ENCODE data around the gene NEK6.
"Not testable (repeated sequence)": the region's sequence is repeated elsewhere in the genome, so short reads cannot be mapped to it uniquely, and the experiment has no call there.

The NEK6 gene

DNA sequence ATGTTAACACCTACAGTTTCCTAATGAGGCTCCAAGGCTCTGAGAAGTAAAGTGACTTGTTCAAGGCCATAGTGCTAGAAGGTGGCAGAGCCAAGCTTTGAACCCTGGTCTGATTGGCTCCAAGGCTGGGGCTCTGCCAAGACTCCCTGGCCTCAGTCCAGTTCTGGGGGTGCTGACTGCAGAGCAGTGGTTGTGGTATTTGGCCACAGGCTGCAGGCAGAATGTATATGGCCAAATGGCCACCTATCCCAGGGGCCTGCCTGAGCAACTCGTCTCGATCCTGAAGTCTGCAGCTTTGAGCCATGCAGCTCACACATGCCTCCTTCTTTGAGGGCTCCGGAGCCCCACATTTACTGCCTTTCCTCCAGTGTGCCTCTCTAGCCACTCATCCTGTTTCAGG lies 9.7 kb upstream of the NEK6 start:
- no peaks in the 10 kb centered on the region for H3K36me3 ChIP-seq (ENCODE audit: insufficient read depth, low read length)
- no peaks in the 10 kb centered on the region for H3K9me3 ChIP-seq (ENCODE audit: control insufficient read depth, insufficient read depth, low read length)
- no peak overlapping the region for H3K9ac ChIP-seq (ENCODE audit: low read depth, low read length)
- peaks cover 9% of the 10 kb centered on the region for H3K4me1 ChIP-seq (ENCODE audit: insufficient read depth, low read length)

DNA sequence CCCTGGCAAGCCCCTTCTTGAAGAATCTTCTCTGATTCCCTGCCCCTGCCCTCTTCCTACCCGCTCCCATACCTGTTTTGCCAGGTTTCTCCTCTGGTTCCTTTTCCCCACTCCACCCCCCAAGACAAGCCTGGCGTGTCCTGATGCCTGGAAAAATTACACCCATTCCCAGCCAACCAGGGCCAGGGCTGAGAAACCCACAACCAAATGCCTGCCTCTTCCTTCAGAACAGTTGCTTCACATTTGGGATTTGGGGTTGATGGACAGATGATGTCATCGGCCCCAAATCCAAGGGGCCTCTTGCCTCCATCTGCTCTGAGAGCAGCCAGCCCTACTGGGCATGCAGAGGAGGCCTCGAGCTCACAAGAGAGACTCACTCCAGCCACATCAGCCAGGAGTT lies 8.8 kb upstream of the NEK6 start:
- Histone ChIP-seq H3K9me3 (ENCODE audit: control insufficient read depth, insufficient read depth, low read length) (no peaks in the 10 kb centered on the region), H3K9ac (ENCODE audit: low read depth, low read length) (no peak overlapping the region), H3K4me1 (ENCODE audit: insufficient read depth, low read length) (peaks cover 9% of the 10 kb centered on the region), H3K36me3 (ENCODE audit: insufficient read depth, low read length) (no peaks in the 10 kb centered on the region)

DNA sequence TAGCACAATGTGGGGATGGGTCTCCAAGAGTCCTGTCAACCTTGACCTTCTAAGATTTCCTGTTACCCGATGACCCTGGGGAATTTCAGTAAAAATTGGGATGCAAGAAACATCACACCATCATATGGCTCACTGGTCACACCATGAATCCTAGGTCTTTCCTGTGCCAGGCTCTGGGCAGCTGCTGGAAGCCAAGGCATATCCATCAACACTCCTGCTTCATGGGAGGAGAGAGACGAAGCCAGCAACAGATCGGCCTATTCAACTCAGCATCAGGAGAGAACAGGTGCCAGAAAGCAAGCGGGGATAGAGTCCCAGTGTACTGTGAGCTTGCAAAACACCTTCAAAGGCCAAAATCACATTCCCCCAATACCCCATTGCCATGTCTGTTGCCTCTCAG lies 6.5 kb upstream of the NEK6 start:
- H3K9me3 ChIP-seq (ENCODE audit: control insufficient read depth, insufficient read depth, low read length): no peaks in the 10 kb centered on the region
- no peaks in the 10 kb centered on the region for H3K36me3 ChIP-seq (ENCODE audit: insufficient read depth, low read length)
- H3K4me1 ChIP-seq (ENCODE audit: insufficient read depth, low read length): peaks cover 15% of the 10 kb centered on the region
- H3K9ac ChIP-seq (ENCODE audit: low read depth, low read length): no peak overlapping the region

DNA sequence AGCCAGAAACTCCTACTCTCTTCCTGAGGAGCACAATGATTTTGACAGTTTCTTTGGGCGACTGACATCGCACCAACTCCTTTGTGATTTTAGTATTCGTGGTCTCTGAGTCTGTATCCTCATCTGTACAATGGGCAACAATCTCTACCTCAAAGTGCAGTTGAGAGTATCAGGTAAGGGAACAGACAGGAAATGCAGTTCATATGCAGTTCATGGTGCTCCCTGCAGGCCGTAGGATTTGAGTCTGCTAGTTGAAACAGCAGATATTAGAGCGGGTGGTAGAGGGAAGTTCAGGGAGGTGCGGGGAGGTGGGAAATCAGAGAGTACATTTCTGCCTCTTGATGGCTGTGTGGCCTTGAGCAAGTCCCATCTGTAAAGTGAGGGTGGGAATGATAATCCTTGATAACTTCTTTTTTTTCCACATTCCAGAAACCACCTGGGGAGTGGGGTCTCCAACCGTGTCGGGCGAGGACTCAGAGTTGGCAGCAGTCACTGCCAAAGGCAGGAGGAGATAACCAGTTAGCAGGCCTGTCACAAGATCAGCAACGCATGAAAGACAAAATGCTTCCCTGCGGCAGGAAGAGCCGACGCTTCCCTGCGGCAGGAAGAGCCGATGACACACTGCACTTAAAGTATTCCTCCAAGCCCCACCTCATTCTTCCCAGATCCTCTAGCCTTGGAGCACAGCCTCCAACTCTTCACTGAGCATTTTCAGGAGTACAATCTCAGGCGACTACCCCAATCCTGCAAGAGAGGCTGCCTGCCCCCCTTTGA lies 6.0 kb upstream of the NEK6 start:
- H3K9ac ChIP-seq (ENCODE audit: low read depth, low read length): no peak overlapping the region
- peaks cover 17% of the 10 kb centered on the region for H3K4me1 ChIP-seq (ENCODE audit: insufficient read depth, low read length)
- no peaks in the 10 kb centered on the region for H3K9me3 ChIP-seq (ENCODE audit: control insufficient read depth, insufficient read depth, low read length)
- no peaks in the 10 kb centered on the region for H3K36me3 ChIP-seq (ENCODE audit: insufficient read depth, low read length)

DNA sequence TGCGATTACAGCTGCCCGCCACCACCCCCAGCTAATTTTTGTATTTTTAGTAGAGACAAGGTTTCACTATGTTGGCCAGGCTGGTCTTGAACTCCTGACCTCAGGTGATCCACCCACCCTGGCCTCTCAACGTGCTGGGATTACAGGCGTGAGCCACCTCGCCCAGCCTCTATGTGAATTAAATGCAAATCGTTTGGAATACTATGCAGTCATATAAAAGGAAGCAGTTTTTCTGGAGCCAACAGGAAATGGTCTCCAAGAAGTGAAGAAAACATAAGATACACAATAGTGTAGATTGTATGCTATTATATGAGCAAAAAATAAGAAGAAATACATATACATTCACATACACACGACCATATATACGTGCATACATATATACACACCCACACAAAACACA lies 4.9 kb upstream of the NEK6 start:
- peaks cover 19% of the 10 kb centered on the region for H3K4me1 ChIP-seq (ENCODE audit: insufficient read depth, low read length)
- H3K36me3 ChIP-seq (ENCODE audit: insufficient read depth, low read length); H3K9me3 ChIP-seq (ENCODE audit: control insufficient read depth, insufficient read depth, low read length); H3K9ac ChIP-seq (ENCODE audit: low read depth, low read length): not testable (repeated sequence)

DNA sequence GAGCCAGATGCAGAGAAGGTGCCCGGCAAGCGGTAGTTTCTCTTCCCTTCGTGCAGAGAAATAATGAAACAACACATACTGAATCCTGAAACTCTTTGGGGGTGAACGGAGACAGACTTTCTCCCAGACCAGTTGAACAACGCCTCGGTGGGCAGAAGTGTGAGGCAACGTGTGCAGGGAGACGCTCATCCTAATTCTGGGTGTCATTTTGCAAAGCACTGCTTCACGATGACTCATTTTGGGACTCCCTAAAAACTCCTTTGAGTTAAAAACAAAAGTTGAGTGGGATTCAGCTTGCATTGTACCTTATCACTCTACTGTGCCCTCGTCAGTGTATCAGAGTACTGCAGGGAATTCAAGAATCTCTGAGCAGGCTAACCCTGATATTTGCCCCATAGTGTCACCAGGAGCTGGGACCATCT lies 3.5 kb upstream of the NEK6 start:
- Histone ChIP-seq H3K36me3 (ENCODE audit: insufficient read depth, low read length) (no peaks in the 10 kb centered on the region), H3K4me1 (ENCODE audit: insufficient read depth, low read length) (peaks cover 19% of the 10 kb centered on the region), H3K9me3 (ENCODE audit: control insufficient read depth, insufficient read depth, low read length) (no peaks in the 10 kb centered on the region), H3K9ac (ENCODE audit: low read depth, low read length) (no peak overlapping the region)

DNA sequence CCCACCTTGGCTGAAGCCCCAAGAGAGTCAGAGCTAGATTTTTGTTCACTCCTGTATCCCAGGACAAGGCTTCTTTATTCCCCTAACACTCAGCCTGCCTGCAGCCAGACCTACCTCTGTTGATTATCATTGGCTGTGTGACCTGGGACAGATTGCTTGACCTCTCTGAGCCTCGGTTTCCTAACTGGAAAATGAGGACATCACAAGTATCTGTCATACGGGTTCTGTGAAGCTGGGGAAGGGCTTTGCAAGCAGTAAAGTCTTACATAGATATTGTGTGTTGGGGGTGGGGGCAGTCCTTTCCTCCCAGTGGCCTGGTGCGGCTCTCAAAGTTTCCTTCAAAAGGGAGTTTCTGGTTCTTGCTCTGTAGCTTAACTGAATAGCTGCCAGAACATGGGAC lies 2.5 kb upstream of the NEK6 start:
- no peaks in the 10 kb centered on the region for H3K9me3 ChIP-seq (ENCODE audit: control insufficient read depth, insufficient read depth, low read length)
- no peak overlapping the region for H3K9ac ChIP-seq (ENCODE audit: low read depth, low read length)
- H3K36me3 ChIP-seq (ENCODE audit: insufficient read depth, low read length): no peaks in the 10 kb centered on the region
- H3K4me1 ChIP-seq (ENCODE audit: insufficient read depth, low read length): peaks cover 25% of the 10 kb centered on the region

DNA sequence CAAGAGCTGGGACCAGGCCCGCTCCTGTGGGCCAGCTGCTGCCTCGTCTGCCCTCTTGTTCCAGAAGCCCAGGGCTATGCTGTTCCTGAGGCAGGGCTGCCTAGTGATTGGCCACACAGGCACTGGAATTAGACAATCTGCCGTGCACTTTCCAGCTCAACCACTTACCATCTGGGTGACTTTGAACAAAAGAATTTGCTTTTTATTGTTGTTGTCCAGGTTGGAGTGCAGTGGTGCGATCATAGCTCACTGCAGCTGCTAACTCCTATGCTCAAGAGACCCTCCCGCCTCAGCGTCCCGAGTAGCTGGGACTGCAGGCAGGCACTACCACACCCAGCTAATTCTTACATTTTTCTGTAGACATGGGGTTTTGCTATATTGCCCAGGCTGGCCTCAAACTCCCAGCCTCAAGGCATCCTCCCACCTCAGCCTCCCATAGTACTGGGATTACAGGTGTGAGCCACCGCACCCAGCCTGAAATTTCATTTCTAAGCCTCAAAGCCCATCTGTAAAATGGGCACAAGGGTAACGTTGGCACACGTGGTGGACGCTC lies 1.2 kb upstream of the NEK6 start:
- Histone ChIP-seq H3K36me3 (ENCODE audit: insufficient read depth, low read length) (no peaks in the 10 kb centered on the region), H3K9me3 (ENCODE audit: control insufficient read depth, insufficient read depth, low read length) (no peaks in the 10 kb centered on the region), H3K4me1 (ENCODE audit: insufficient read depth, low read length) (peaks cover 24% of the 10 kb centered on the region), H3K9ac (ENCODE audit: low read depth, low read length) (no peak overlapping the region)

DNA sequence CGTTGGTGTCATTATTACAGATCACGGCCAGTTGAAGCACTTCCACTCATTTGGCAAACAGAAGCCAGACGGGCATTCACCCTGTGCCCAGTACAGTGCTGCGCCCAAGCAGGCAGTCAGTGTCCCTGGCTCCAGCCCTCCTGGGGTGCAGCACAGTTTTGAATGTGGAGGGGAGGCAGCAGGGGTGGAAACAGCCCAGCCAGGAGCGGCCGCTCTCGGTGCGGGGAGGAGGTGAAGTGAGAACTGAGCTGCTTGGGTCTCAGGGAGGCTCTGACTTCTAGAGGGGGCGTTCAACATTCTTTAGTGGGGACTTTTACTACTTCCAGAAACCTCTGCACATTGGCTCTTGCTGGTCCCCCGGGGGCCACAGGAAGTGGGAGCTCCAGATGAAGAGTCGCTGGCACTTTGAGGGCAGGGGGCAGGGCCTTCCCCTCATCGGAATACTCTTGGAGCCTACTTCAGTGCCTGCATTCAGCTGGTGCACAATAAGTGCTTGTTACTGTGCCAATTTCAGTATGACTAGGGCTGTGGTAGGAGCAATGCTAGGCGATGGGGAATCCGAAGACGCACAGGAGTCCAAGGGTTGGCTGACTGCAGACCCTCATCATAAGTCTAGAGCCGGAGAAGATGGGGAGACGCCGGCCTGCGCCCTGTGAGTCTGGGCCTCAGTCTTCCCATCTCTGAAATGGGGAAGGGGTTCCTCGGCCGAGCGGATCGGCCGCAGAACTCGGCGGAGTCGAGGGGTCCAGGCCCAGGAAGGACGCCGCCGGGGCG lies 492 bp upstream of the NEK6 start:
- peak overlapping the region; percentile 35; the same call in 1 of the 2 replicates for H3K9ac ChIP-seq (ENCODE audit: low read depth, low read length)
- no peaks in the 10 kb centered on the region for H3K9me3 ChIP-seq (ENCODE audit: control insufficient read depth, insufficient read depth, low read length)
- peaks cover 27% of the 10 kb centered on the region for H3K4me1 ChIP-seq (ENCODE audit: insufficient read depth, low read length)
- no peaks in the 10 kb centered on the region for H3K36me3 ChIP-seq (ENCODE audit: insufficient read depth, low read length)

DNA sequence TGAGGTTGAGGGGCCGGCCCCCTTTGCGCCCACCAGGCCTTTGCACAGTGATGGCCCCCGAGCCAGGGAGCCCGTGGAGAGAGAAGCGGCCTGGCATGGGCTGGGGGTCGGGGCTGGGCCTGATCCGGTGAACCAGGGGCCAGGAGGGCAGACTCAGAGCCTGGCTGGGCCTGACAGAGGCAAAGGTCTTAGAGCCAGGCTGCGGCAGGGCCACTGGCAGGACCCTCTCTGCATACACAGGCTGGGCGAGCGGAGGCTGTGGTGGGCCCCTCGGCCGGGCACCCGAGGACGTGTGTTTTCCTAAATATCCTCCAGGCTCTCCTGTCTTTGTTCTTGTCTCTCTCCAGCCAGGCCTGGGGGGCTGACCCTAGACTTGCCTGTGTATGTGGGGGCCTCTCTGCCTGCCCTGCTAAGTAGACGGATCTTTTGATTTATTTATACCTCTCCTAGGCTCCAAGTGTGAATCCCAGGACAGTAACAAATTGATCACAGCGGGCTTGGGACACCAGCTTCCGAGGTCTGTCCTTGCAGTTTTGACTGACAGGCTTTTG lies 933 bp downstream of the NEK6 start:
- H3K4me1 ChIP-seq (ENCODE audit: insufficient read depth, low read length): peaks cover 41% of the 10 kb centered on the region
- H3K9ac ChIP-seq (ENCODE audit: low read depth, low read length): peak overlapping the region; percentile 85
- H3K36me3 ChIP-seq (ENCODE audit: insufficient read depth, low read length): no peaks in the 10 kb centered on the region; the same call in 1 of the 2 replicates

DNA sequence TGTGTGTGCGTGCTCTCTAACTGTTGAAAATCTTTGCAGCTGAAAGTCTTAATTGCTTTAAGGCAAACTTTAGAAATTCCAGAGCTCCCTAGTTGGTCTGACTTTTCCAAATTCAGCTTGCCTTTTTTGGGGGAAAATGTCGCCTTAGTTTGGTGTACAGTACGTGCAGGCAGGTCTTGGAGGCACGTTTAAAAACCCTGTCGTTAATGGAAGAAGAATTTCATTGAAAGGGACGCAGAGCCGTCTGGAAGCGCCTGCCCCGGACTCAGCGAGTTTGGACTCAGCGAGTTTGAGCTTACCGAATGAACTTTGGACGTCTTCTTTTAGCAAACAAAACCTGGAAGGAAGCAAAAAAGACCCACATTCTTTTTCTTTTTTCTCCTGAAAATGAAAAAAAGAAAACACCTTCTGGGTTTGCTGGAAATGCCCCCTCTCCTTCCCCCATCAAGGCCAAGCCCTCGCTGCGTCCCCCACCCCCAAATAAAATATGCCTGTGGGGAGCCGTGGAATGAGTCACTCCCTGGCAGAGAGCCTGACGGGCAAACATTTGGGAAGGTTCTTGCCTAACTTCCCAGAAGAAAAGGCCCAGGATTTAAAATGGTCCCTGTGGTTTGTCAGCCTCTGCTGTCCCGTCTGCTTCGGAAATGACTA lies 1.5 kb downstream of the NEK6 start:
- no peaks in the 10 kb centered on the region; the same call in 1 of the 2 replicates for H3K36me3 ChIP-seq (ENCODE audit: insufficient read depth, low read length)
- H3K9me3 ChIP-seq (ENCODE audit: control insufficient read depth, insufficient read depth, low read length): no peaks in the 10 kb centered on the region
- peaks cover 44% of the 10 kb centered on the region for H3K4me1 ChIP-seq (ENCODE audit: insufficient read depth, low read length)
- H3K9ac ChIP-seq (ENCODE audit: low read depth, low read length): peak overlapping the region; percentile 85

More for the DNA sequence above, 933 bp downstream of the NEK6 start:
- H3K9me3 ChIP-seq (ENCODE audit: control insufficient read depth, insufficient read depth, low read length): no peaks in the 10 kb centered on the region

DNA sequence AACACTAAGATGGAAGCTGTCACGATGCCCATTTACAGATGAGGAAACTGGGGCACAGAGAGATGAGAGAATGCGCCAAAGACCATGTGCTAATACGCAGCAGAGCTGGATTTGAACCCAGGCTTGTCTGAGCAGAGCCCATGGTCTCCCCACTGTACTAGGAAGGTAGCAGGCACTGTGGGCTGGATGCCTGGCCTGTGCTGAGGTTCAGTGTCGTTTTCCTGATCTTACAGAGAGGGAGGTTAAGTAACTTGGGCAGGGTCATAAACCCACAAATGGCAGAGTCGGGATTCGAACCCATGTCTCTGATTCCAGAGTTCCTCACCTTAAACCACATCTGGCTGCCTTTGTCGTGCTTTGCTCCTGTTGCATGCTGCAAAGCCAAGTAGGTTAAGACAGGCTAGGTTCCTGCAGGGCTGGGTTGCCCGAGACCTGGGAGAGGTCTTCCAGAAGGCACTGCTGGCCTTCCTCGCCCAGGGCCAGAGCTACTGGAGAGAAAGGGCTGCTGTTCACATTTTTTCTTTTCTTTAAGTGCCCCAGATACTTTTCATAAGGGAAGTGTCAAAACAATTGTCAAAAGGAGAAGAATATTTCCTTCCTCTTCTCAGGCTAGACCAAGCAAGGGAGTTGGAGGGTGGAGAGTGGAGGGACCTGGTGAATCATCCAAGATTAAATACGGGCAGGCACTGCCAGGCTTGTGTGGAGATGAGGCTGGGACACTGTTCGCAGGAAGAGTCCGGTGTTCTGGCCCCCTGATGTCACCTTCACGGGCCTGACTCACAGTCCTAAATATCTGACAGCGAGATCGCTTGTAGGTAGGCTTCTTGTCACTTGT lies 3.2 kb downstream of the NEK6 start:
- Histone ChIP-seq H3K36me3 (ENCODE audit: insufficient read depth, low read length) (no peaks in the 10 kb centered on the region; the same call in 1 of the 2 replicates), H3K4me1 (ENCODE audit: insufficient read depth, low read length) (peaks cover 42% of the 10 kb centered on the region), H3K9ac (ENCODE audit: low read depth, low read length) (no peak overlapping the region)

DNA sequence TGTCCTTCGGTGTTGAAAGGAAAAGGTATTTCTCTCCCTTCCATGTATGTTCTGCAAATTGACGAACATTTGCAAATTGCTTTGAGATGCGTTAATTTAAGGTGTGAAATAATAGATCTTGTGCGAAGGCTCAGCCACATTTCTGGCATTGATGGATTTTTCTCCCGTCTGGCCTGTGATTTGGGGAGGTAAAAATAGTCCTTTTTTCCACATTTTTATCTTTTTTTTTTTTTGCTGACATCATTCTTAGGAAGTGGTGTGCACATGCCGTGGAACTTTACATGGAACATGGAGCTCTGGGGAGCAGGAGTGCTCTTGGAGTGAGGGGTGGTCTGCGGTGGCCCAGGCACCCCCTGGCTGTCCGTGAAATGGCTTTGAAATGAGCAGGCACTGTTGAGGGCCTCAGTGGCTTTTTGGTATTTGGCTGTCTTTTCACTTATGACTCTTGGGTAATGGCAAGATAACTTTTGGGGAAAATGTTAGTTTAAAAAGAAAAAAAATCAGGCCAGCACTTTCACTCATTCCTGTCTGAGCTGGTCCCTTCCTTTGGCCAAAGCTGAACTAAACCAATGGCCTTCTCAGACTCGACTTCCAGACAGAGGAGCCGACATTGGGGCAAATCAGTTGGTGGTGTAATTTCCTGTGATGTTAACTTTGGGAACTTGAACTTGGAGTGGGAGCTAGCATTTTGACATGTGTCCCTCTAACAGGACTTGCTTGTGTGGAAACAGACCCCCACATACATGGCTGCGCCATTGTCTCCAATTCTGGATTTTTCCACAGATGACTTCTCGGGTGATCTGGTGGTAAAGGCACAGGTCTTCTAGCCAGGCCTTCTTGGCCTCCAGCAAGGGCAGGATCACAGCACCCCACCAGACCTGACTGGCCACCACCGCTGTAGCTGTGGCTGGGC lies 4.2 kb downstream of the NEK6 start:
- Histone ChIP-seq H3K9me3 (ENCODE audit: control insufficient read depth, insufficient read depth, low read length) (no peaks in the 10 kb centered on the region), H3K36me3 (ENCODE audit: insufficient read depth, low read length) (no peaks in the 10 kb centered on the region; the same call in 1 of the 2 replicates), H3K9ac (ENCODE audit: low read depth, low read length) (no peak overlapping the region), H3K4me1 (ENCODE audit: insufficient read depth, low read length) (peaks cover 39% of the 10 kb centered on the region)

More for the DNA sequence above, 3.2 kb downstream of the NEK6 start:
- H3K9me3 ChIP-seq (ENCODE audit: control insufficient read depth, insufficient read depth, low read length): no peaks in the 10 kb centered on the region

Data from ES-I3 (cell line).